ENCODE measurements around the gene AHSA1.

AHSA1 gene

GRCh38 chr14:77438596-77438995, 19.3 kb upstream of the AHSA1 start:
- H3K9ac ChIP-seq (ENCODE audit: low read depth, low read length, poor library complexity, severe bottlenecking), result no peak overlapping the region
- peaks cover 39% of the 10 kb centered on the region; the same call in 1 of the 2 replicates for H3K36me3 ChIP-seq (ENCODE audit: insufficient read depth, low read length)
- H3K4me2 ChIP-seq (ENCODE audit: low read depth, low read length, poor library complexity, severe bottlenecking), result no peak overlapping the region

DNA sequence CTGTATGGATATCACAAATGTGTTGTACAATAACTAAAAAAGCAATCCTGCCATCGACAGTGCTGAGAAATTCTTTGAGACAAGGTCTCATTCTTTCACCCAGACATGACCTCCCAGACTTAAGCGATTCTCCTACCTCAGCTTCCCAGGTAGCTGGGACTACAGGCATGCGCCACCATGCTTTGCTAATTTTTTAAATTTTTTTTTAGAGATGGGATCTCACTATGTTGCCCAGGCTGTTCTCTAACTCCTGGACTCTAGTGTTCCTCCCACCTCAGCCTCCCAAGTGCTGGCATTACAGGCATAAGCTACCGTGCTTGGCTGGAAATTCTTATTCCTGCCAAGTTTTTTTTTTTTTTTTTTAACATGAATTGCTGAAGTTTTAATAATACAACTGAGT, 18.0 kb upstream of the AHSA1 start:
- TF ChIP-seq EZH2phosphoT487 (IDR thresholded peaks at IDR 0.05; ENCODE audit: borderline replicate concordance), result no peak
- TF ChIP-seq, protein P1, sequence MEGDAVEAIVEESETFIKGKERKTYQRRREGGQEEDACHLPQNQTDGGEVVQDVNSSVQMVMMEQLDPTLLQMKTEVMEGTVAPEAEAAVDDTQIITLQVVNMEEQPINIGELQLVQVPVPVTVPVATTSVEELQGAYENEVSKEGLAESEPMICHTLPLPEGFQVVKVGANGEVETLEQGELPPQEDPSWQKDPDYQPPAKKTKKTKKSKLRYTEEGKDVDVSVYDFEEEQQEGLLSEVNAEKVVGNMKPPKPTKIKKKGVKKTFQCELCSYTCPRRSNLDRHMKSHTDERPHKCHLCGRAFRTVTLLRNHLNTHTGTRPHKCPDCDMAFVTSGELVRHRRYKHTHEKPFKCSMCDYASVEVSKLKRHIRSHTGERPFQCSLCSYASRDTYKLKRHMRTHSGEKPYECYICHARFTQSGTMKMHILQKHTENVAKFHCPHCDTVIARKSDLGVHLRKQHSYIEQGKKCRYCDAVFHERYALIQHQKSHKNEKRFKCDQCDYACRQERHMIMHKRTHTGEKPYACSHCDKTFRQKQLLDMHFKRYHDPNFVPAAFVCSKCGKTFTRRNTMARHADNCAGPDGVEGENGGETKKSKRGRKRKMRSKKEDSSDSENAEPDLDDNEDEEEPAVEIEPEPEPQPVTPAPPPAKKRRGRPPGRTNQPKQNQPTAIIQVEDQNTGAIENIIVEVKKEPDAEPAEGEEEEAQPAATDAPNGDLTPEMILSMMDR (conservative IDR thresholded peaks at IDR 0.05; ENCODE audit: low read length), result no peak
- H3K4me2 ChIP-seq (ENCODE audit: low read depth, low read length, poor library complexity, severe bottlenecking), result no peak overlapping the region
- H3K79me2 ChIP-seq (ENCODE audit: insufficient read depth, low read length), result no peaks in the 10 kb centered on the region
- no peaks in the 10 kb centered on the region for H3K9me3 ChIP-seq (ENCODE audit: insufficient read depth, low read depth, low read length)
- H3K4me3 ChIP-seq (ENCODE audit: low read length, poor library complexity, severe bottlenecking), result no peak overlapping the region
- no peak overlapping the region for H3K9ac ChIP-seq (ENCODE audit: low read depth, low read length, poor library complexity, severe bottlenecking)
- no peaks in the 10 kb centered on the region for H3K27me3 ChIP-seq (ENCODE audit: insufficient read depth, low read length, poor library complexity, severe bottlenecking)
- H4K20me1 ChIP-seq (ENCODE audit: insufficient read depth, low read length, poor library complexity, severe bottlenecking), result no peaks in the 10 kb centered on the region
- H2AFZ ChIP-seq (ENCODE audit: low read length), result no peak overlapping the region
- H3K9me2 ChIP-seq (replicated peaks; ENCODE audit: low read depth, low read length), result no peaks in the 10 kb centered on the region
- H3F3A ChIP-seq (ENCODE audit: low read depth), result no peaks in the 10 kb centered on the region
- no peaks in the 10 kb centered on the region for H3K4me1 ChIP-seq (ENCODE audit: insufficient read depth, low read length, poor library complexity, severe bottlenecking)
- H3K36me3 ChIP-seq (ENCODE audit: insufficient read depth, low read length), result peaks cover 30% of the 10 kb centered on the region; the same call in 1 of the 2 replicates

More at GRCh38 chr14:77438596-77438995, 19.3 kb upstream of the AHSA1 start:
- Histone ChIP-seq H2AFZ (ENCODE audit: low read length) (no peak overlapping the region), H3K9me3 (ENCODE audit: insufficient read depth, low read depth, low read length) (no peaks in the 10 kb centered on the region), H3K4me1 (ENCODE audit: insufficient read depth, low read length, poor library complexity, severe bottlenecking) (no peaks in the 10 kb centered on the region), H3K4me3 (ENCODE audit: low read length, poor library complexity, severe bottlenecking) (no peak overlapping the region), H3F3A (ENCODE audit: low read depth) (no peaks in the 10 kb centered on the region), H4K20me1 (ENCODE audit: insufficient read depth, low read length, poor library complexity, severe bottlenecking) (no peaks in the 10 kb centered on the region), H3K27me3 (ENCODE audit: insufficient read depth, low read length, poor library complexity, severe bottlenecking) (no peaks in the 10 kb centered on the region), H3K9me2 (replicated peaks; ENCODE audit: low read depth, low read length) (no peaks in the 10 kb centered on the region), H3K79me2 (ENCODE audit: insufficient read depth, low read length) (no peaks in the 10 kb centered on the region)
- TF ChIP-seq, protein P1 (conservative IDR thresholded peaks at IDR 0.05; ENCODE audit: low read length), result no peak
- no peak for TF ChIP-seq EZH2phosphoT487 (IDR thresholded peaks at IDR 0.05; ENCODE audit: borderline replicate concordance)

DNA sequence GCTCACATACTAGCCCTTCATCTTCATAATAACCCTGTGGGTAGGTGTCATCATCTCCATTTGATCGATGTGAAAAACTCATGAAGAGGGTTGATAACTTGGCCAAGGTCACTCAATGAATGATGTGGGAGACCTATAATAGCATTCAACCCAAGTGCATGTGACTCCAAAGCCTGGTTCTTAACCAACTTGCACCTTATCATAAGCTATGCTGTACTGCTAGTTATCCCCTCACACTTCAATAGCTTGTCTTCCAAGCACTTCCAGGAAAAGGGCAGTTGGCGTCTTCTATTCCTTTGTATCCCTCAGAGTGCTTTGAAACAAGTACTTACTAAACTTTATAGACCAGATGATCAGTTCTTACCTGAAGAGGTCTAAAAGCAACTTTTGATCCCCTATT, 15.7 kb upstream of the AHSA1 start:
- Histone ChIP-seq H3K27me3 (ENCODE audit: insufficient read depth, low read length, poor library complexity, severe bottlenecking) (no peaks in the 10 kb centered on the region), H3K4me1 (ENCODE audit: insufficient read depth, low read length, poor library complexity, severe bottlenecking) (no peaks in the 10 kb centered on the region), H3F3A (ENCODE audit: low read depth) (no peaks in the 10 kb centered on the region), H3K79me2 (ENCODE audit: insufficient read depth, low read length) (no peaks in the 10 kb centered on the region), H3K36me3 (ENCODE audit: insufficient read depth, low read length) (peaks cover 25% of the 10 kb centered on the region; the same call in 1 of the 2 replicates), H3K9ac (ENCODE audit: low read depth, low read length, poor library complexity, severe bottlenecking) (no peak overlapping the region), H3K9me2 (replicated peaks; ENCODE audit: low read depth, low read length) (no peaks in the 10 kb centered on the region), H4K20me1 (ENCODE audit: insufficient read depth, low read length, poor library complexity, severe bottlenecking) (no peaks in the 10 kb centered on the region), H3K9me3 (ENCODE audit: insufficient read depth, low read depth, low read length) (no peaks in the 10 kb centered on the region), H3K4me3 (ENCODE audit: low read length, poor library complexity, severe bottlenecking) (no peak overlapping the region), H2AFZ (ENCODE audit: low read length) (no peak overlapping the region), H3K4me2 (ENCODE audit: low read depth, low read length, poor library complexity, severe bottlenecking) (no peak overlapping the region)
- TF ChIP-seq, protein P1 (conservative IDR thresholded peaks at IDR 0.05; ENCODE audit: low read length), result no peak
- no peak for TF ChIP-seq EZH2phosphoT487 (IDR thresholded peaks at IDR 0.05; ENCODE audit: borderline replicate concordance)
